ENCODE results near the gene AKR1B1.

DNA sequence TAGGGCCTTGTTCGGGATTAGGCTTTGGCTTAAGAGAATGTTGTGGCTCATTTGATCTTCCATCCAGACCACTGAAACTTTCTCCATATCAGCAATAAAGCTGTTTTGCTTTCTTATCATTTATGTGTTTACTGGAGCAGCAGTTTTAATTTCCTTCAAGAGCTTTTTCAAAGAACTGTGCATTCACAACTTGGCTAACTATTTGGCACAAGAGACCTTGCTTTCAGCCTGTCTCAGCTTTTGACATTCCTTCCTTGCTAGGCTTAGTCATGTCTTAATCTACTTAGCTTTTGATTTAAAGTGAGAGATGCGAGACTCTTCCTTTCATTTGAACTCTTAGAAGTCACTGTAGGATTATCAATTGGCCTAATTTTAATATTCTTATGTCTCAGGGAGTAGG is 19.1 kb upstream of the AKR1B1 start:
- TF ChIP-seq, protein P1, sequence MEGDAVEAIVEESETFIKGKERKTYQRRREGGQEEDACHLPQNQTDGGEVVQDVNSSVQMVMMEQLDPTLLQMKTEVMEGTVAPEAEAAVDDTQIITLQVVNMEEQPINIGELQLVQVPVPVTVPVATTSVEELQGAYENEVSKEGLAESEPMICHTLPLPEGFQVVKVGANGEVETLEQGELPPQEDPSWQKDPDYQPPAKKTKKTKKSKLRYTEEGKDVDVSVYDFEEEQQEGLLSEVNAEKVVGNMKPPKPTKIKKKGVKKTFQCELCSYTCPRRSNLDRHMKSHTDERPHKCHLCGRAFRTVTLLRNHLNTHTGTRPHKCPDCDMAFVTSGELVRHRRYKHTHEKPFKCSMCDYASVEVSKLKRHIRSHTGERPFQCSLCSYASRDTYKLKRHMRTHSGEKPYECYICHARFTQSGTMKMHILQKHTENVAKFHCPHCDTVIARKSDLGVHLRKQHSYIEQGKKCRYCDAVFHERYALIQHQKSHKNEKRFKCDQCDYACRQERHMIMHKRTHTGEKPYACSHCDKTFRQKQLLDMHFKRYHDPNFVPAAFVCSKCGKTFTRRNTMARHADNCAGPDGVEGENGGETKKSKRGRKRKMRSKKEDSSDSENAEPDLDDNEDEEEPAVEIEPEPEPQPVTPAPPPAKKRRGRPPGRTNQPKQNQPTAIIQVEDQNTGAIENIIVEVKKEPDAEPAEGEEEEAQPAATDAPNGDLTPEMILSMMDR (tag by site-specific recombination; IDR thresholded peaks at IDR 0.05): no peak
- TF ChIP-seq, protein P2, sequence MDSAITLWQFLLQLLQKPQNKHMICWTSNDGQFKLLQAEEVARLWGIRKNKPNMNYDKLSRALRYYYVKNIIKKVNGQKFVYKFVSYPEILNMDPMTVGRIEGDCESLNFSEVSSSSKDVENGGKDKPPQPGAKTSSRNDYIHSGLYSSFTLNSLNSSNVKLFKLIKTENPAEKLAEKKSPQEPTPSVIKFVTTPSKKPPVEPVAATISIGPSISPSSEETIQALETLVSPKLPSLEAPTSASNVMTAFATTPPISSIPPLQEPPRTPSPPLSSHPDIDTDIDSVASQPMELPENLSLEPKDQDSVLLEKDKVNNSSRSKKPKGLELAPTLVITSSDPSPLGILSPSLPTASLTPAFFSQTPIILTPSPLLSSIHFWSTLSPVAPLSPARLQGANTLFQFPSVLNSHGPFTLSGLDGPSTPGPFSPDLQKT (IDR thresholded peaks at IDR 0.05; ENCODE audit: borderline replicate concordance, low read depth, low read length): no peak
- TF ChIP-seq ZNF121 (tag by site-specific recombination; IDR thresholded peaks at IDR 0.05): no peak
- TF ChIP-seq OVOL3 (tag by site-specific recombination; IDR thresholded peaks at IDR 0.05): no peak
- TF ChIP-seq, protein P3, sequence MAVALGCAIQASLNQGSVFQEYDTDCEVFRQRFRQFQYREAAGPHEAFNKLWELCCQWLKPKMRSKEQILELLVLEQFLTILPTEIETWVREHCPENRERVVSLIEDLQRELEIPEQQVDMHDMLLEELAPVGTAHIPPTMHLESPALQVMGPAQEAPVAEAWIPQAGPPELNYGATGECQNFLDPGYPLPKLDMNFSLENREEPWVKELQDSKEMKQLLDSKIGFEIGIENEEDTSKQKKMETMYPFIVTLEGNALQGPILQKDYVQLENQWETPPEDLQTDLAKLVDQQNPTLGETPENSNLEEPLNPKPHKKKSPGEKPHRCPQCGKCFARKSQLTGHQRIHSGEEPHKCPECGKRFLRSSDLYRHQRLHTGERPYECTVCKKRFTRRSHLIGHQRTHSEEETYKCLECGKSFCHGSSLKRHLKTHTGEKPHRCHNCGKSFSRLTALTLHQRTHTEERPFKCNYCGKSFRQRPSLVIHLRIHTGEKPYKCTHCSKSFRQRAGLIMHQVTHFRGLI (tag by site-specific recombination; IDR thresholded peaks at IDR 0.05): no peak
- TF ChIP-seq, protein P4, sequence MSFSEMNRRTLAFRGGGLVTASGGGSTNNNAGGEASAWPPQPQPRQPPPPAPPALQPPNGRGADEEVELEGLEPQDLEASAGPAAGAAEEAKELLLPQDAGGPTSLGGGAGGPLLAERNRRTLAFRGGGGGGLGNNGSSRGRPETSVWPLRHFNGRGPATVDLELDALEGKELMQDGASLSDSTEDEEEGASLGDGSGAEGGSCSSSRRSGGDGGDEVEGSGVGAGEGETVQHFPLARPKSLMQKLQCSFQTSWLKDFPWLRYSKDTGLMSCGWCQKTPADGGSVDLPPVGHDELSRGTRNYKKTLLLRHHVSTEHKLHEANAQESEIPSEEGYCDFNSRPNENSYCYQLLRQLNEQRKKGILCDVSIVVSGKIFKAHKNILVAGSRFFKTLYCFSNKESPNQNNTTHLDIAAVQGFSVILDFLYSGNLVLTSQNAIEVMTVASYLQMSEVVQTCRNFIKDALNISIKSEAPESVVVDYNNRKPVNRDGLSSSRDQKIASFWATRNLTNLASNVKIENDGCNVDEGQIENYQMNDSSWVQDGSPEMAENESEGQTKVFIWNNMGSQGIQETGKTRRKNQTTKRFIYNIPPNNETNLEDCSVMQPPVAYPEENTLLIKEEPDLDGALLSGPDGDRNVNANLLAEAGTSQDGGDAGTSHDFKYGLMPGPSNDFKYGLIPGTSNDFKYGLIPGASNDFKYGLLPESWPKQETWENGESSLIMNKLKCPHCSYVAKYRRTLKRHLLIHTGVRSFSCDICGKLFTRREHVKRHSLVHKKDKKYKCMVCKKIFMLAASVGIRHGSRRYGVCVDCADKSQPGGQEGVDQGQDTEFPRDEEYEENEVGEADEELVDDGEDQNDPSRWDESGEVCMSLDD (tag by site-specific recombination; IDR thresholded peaks at IDR 0.05): no peak
- no peak for TF ChIP-seq ZNF335 (tag by site-specific recombination; conservative IDR thresholded peaks at IDR 0.05)
- TF ChIP-seq MZF1 (tag by site-specific recombination; IDR thresholded peaks at IDR 0.05; ENCODE audit: borderline replicate concordance): no peak
- TF ChIP-seq YY1 (tag by site-specific recombination; IDR thresholded peaks at IDR 0.05): no peak
- no peak for TF ChIP-seq ZNF391 (tag by site-specific recombination; IDR thresholded peaks at IDR 0.05; ENCODE audit: borderline replicate concordance, low read depth)
- TF ChIP-seq KLF9 (tag by site-specific recombination; IDR thresholded peaks at IDR 0.05; ENCODE audit: low read depth): no peak
- no peak for TF ChIP-seq IKZF3 (tag by site-specific recombination; IDR thresholded peaks at IDR 0.05)
- TF ChIP-seq, protein P5, sequence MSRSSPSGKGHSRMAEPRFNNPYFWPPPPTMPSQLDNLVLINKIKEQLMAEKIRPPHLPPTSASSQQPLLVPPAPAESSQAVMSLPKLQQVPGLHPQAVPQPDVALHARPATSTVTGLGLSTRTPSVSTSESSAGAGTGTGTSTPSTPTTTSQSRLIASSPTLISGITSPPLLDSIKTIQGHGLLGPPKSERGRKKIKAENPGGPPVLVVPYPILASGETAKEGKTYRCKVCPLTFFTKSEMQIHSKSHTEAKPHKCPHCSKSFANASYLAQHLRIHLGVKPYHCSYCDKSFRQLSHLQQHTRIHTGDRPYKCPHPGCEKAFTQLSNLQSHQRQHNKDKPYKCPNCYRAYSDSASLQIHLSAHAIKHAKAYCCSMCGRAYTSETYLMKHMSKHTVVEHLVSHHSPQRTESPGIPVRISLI (tag by site-specific recombination; IDR thresholded peaks at IDR 0.05): no peak
